ENCODE results near the gene CLEC2D. TPM values are rescaled to one million over a fixed set of nuclear protein-coding genes. Genes with fewer than 3 reads are reported as not detected.

Gene CLEC2D
- total and polyA plus RNA-seq, 7 donors: 0.69 to 24.0 (median 8.6) TPM

DNA sequence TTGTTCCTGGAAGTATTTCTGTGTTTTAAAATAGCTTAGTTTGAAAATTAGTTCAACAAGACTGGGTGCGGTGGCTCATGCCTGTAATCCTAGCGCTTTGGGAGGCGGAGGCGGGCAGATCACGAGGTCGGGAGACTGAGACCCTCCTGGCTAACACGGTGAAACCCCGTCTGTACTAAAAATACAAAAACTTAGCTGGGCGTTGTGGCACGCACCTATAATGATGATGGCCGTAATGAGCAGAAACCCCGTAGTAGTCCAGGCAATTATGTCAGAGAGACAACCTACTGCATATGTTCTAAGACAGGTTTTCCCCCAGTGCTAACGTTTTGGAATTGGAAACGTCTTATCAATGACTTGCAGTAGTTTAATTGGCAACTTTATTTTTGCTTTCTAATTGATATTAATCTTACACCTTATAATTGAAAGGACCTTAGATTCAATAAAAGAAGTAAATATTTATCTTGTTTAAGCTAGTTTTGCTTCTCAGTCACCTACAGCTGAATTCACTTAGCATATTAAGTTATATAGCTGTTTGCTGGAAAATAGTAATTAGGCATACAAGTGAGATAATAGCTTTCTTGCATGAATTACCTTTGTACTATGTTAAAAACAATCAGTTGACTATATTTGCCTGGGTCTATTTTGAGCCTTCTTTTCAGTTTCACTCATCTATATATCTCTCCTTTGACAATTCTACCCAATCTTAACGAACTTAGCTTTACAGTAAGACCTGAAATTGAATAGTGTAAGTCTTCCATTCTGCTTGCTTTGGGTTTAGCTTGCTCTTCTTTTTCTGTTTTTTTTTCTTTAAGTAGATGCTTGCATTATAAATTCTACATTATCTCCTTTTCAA, 47.8 kb downstream of the CLEC2D start:
- Histone ChIP-seq H3K4me1 (no peaks in the 10 kb centered on the region), H3K9me3 (no peaks in the 10 kb centered on the region), H3K27me3 (no peaks in the 10 kb centered on the region), H3K4me3 (no peak overlapping the region), H3K27ac (no peak overlapping the region), H3K36me3 (no peaks in the 10 kb centered on the region)
- intact Hi-C loops (cut with DNase I): no loop called here
- TF ChIP-seq EP300 (IDR thresholded peaks at IDR 0.05): no peak
- no peak for TF ChIP-seq POLR2A (IDR thresholded peaks at IDR 0.05)
- TF ChIP-seq, protein P1, sequence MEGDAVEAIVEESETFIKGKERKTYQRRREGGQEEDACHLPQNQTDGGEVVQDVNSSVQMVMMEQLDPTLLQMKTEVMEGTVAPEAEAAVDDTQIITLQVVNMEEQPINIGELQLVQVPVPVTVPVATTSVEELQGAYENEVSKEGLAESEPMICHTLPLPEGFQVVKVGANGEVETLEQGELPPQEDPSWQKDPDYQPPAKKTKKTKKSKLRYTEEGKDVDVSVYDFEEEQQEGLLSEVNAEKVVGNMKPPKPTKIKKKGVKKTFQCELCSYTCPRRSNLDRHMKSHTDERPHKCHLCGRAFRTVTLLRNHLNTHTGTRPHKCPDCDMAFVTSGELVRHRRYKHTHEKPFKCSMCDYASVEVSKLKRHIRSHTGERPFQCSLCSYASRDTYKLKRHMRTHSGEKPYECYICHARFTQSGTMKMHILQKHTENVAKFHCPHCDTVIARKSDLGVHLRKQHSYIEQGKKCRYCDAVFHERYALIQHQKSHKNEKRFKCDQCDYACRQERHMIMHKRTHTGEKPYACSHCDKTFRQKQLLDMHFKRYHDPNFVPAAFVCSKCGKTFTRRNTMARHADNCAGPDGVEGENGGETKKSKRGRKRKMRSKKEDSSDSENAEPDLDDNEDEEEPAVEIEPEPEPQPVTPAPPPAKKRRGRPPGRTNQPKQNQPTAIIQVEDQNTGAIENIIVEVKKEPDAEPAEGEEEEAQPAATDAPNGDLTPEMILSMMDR (IDR thresholded peaks at IDR 0.05): no peak
- no peak for TF ChIP-seq POLR2AphosphoS5 (IDR thresholded peaks at IDR 0.05)
- no peak for DNase-seq
- 92% methylated on average over 15 of the region's 15 CpGs for WGBS, 2 donors

DNA sequence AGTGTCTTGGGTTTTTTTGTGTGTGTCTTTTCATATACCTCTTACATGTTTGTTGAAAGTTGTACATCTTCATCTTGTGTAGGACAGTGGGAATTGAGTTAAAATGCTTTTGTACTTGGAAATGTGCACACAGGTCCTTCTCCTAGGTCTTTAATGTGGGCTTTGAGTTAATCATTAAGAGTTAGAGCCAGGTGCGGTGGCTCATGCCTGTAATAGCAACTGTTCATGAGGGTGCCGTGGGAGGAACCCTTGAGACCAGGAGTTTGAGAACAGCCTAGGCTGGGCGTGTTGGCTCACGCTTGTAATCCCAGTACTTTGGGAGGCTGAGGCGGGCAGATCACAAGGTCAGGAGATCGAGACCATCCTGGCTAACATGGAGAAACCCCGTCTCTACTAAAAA, 49.5 kb downstream of the CLEC2D start:
- WGBS, 2 donors: 41 to 75% methylated on average over 7 of the region's 7 CpGs
- intact Hi-C loops (cut with DNase I): no loop called here
- no peak for TF ChIP-seq POLR2AphosphoS5 (IDR thresholded peaks at IDR 0.05)
- no peak for TF ChIP-seq EP300 (IDR thresholded peaks at IDR 0.05)
- TF ChIP-seq POLR2A (IDR thresholded peaks at IDR 0.05): no peak
- TF ChIP-seq, protein P1 (IDR thresholded peaks at IDR 0.05): no peak

DNA sequence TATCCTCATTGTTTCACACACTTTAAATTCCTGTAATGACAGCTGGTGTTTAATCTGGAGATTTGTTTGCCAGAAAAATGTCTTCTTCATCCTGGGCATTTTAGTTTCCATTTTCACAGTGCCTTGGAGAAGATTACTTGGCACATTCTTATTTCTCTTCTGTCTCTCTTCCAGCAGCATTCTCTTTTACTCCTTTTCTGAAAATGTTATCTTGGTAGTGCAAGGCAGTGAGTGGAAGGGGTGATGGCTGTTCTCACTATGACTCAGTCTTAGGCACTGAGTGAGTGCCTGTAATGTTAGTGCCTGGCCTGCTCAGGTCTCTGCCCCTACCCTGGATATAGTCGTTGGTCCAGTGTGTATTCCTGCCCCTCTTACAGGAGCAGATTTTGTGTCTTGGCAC, 50.3 kb downstream of the CLEC2D start:
- H3K36me3 ChIP-seq: no peaks in the 10 kb centered on the region
- no peak for DNase-seq
- no peak overlapping the region for H3K4me3 ChIP-seq
- intact Hi-C loops (cut with DNase I): no loop called here
- TF ChIP-seq POLR2A (IDR thresholded peaks at IDR 0.05) (no peak), POLR2AphosphoS5 (IDR thresholded peaks at IDR 0.05) (no peak), EP300 (IDR thresholded peaks at IDR 0.05) (no peak)
- TF ChIP-seq, protein P1 (IDR thresholded peaks at IDR 0.05): no peak
- no peaks in the 10 kb centered on the region for H3K27me3 ChIP-seq
- WGBS, 2 donors: 42 to 86% methylated on average over 1 of the region's 1 CpG
- H3K4me1 ChIP-seq: no peaks in the 10 kb centered on the region
- H3K27ac ChIP-seq: no peak overlapping the region
- H3K9me3 ChIP-seq: no peaks in the 10 kb centered on the region

More for the DNA sequence above, 49.5 kb downstream of the CLEC2D start:
- no peak overlapping the region for H3K27ac ChIP-seq
- H3K36me3 ChIP-seq: no peaks in the 10 kb centered on the region
- H3K4me3 ChIP-seq: no peak overlapping the region
- H3K4me1 ChIP-seq: no peaks in the 10 kb centered on the region
- H3K9me3 ChIP-seq: no peaks in the 10 kb centered on the region
- H3K27me3 ChIP-seq: no peaks in the 10 kb centered on the region
- DNase-seq: no peak

DNA sequence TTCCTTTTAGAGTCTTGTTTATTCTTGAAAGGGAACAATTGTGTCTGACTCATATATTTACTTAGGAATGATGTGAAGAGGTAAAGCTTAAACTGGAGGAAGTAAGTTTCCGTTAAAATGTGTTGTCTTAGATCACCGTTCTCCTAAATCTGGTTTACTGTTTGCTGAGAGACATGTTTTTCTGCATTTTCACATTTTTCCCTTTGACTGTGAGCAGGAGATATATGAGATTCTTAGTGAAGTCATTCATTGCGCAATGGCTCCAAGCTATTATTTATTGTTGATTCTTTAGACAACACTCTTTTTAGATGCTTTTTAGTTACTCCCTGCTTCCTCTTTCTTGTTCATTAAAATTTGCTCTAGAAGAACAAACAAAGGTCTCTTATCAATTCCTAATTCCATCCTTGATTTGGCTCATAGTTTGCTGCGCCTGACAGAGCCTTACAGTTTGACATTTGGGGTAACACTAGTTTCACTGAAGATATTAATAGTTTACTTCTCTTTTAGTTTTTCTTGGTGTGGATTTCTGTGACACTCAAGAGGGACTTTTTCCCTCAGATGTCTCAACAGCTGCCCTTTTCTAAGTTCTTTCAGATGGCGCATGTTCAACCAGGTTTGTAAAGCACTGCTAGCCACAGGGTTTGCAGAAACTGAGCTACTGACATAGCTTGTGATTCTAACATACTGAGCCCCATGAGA, 52.0 kb downstream of the CLEC2D start:
- no peaks in the 10 kb centered on the region for H3K27me3 ChIP-seq
- DNase-seq: no peak
- peak overlapping the region in 1 of 4 donors; percentile 25 for H3K27ac ChIP-seq
- intact Hi-C loops (cut with DNase I): no loop called here
- WGBS, 2 donors: 48 to 52% methylated on average over 5 of the region's 5 CpGs
- H3K4me1 ChIP-seq: no peaks in the 10 kb centered on the region
- H3K9me3 ChIP-seq: no peaks in the 10 kb centered on the region
- TF ChIP-seq, protein P1 (IDR thresholded peaks at IDR 0.05): no peak
- TF ChIP-seq POLR2AphosphoS5 (IDR thresholded peaks at IDR 0.05) (no peak), POLR2A (IDR thresholded peaks at IDR 0.05) (no peak)
- H3K4me3 ChIP-seq: no peak overlapping the region
- H3K36me3 ChIP-seq: no peaks in the 10 kb centered on the region

Data from sigmoid colon (tissue), 7 donors.